Mesenchymal stem cell (in vitro differentiated cells and primary cell): ENCODE data around the gene STT3A. TPM values are rescaled to one million over a fixed set of nuclear protein-coding genes. Genes with fewer than 3 reads are reported as not detected.
A peak's percentile ranks its signal among the peaks of the same experiment; 100 is the strongest.

Source experiments
- DNase-seq: peaks from one replicate; pipeline ENCODE4 v3.0.0-alpha.2; 2013
- H2AFZ ChIP-seq: one replicate; pipeline ENCODE4 v1.6.1; 2013; ENCODE audit warnings: low read depth, mild to moderate bottlenecking, control low read depth, inconsistent platforms, low read length, moderate library complexity
- H2AK5ac ChIP-seq: 2 replicates; pipeline ENCODE4 v1.6.1; 2013; ENCODE audit warnings: low read length, moderate library complexity, mild to moderate bottlenecking, inconsistent platforms; ENCODE audit not compliant: severe bottlenecking
- H2BK120ac ChIP-seq: one replicate; pipeline ENCODE4 v1.6.1; 2013; ENCODE audit warnings: low read depth, mild to moderate bottlenecking, inconsistent platforms, low read length, moderate library complexity
- H2BK12ac ChIP-seq, 2 experiments: one replicate each; pipeline ENCODE4 v1.6.1; 2013; ENCODE audit warnings: inconsistent platforms in 2 of 2, low read length in 2 of 2, mild to moderate bottlenecking in 2 of 2, moderate library complexity in 2 of 2, control low read depth in 1 of 2
- H2BK15ac ChIP-seq: one replicate; pipeline ENCODE4 v1.6.1; 2013; ENCODE audit warnings: mild to moderate bottlenecking, low read depth, inconsistent platforms; ENCODE audit not compliant: poor library complexity, severe bottlenecking
- H2BK5ac ChIP-seq: 2 replicates; pipeline ENCODE4 v1.6.1; 2013; ENCODE audit warnings: low read depth, mild to moderate bottlenecking, low read length, control low read depth, inconsistent platforms; ENCODE audit not compliant: poor library complexity, severe bottlenecking
- H3K14ac ChIP-seq, 2 experiments: one replicate each; pipeline ENCODE4 v1.6.1; 2013; ENCODE audit warnings: inconsistent platforms in 2 of 2, low read length in 2 of 2, control low read depth in 1 of 2, mild to moderate bottlenecking in 1 of 2, moderate library complexity in 1 of 2
- H3K18ac ChIP-seq, 2 experiments: one replicate each; pipeline ENCODE4 v1.6.1; 2013; ENCODE audit warnings: inconsistent platforms in 2 of 2, low read length in 2 of 2, control low read depth in 1 of 2, low read depth in 1 of 2, mild to moderate bottlenecking in 1 of 2
- H3K23ac ChIP-seq, 2 experiments: one replicate each; pipeline ENCODE4 v1.6.1; 2013; ENCODE audit warnings: inconsistent platforms in 2 of 2, low read length in 2 of 2, mild to moderate bottlenecking in 2 of 2, moderate library complexity in 2 of 2, control low read depth in 1 of 2
- H3K27ac ChIP-seq: 2 replicates; pipeline ENCODE4 v1.5.1; 2013; ENCODE audit warnings: mild to moderate bottlenecking, moderate library complexity, low read length, control low read depth, inconsistent platforms; ENCODE audit not compliant: poor library complexity, severe bottlenecking
- H3K27me3 ChIP-seq, 2 experiments: 2 replicates each; pipeline versions ENCODE4 v1.6.1 to v1.7.0; 2013; ENCODE audit warnings: low read length in 2 of 2, mild to moderate bottlenecking in 2 of 2, moderate library complexity in 2 of 2, control low read depth in 1 of 2, inconsistent platforms in 1 of 2; ENCODE audit not compliant: control insufficient read depth in 1 of 2, insufficient read depth in 1 of 2
- H3K36me3 ChIP-seq, 2 experiments: 2 replicates each; pipeline versions ENCODE4 v1.6.1 to v1.7.0; 2013; ENCODE audit warnings: low read length in 2 of 2, control low read depth in 1 of 2, inconsistent platforms in 1 of 2, low read depth in 1 of 2, mild to moderate bottlenecking in 1 of 2; ENCODE audit not compliant: insufficient read depth in 2 of 2, control insufficient read depth in 1 of 2
- H3K4ac ChIP-seq, 2 experiments: one replicate each; pipeline ENCODE4 v1.6.1; 2013; ENCODE audit warnings: inconsistent platforms in 2 of 2, low read length in 2 of 2, mild to moderate bottlenecking in 2 of 2, moderate library complexity in 2 of 2, control low read depth in 1 of 2, low read depth in 1 of 2
- H3K4me1 ChIP-seq: 2 replicates; pipeline ENCODE4 v1.6.1; 2013; ENCODE audit warnings: low read depth, low read length, control low read depth; ENCODE audit not compliant: control insufficient read depth, insufficient read depth
- H3K4me2 ChIP-seq: 2 replicates; pipeline ENCODE4 v1.6.1; 2013; ENCODE audit warnings: low read length, mild to moderate bottlenecking, inconsistent platforms; ENCODE audit not compliant: poor library complexity, severe bottlenecking
- H3K4me3 ChIP-seq, 2 experiments: 2 replicates each; pipeline versions ENCODE4 v1.5.1 to v1.7.0; 2013; ENCODE audit warnings: low read length in 2 of 2, mild to moderate bottlenecking in 2 of 2, control low read depth in 1 of 2, low read depth in 1 of 2; ENCODE audit not compliant: insufficient read depth in 1 of 2
- H3K79me1 ChIP-seq: replicated peaks from 2 replicates; pipeline ENCODE4 v1.6.1; 2013; ENCODE audit warnings: mild to moderate bottlenecking, control low read depth, low read length, inconsistent platforms; ENCODE audit not compliant: poor library complexity, severe bottlenecking
- H3K9ac ChIP-seq: 2 replicates; pipeline ENCODE4 v1.7.0; 2013; ENCODE audit warnings: mild to moderate bottlenecking, low read length, moderate library complexity
- H3K9me3 ChIP-seq: 2 replicates; pipeline ENCODE4 v1.7.0; 2013; ENCODE audit warnings: mild to moderate bottlenecking, low read length; ENCODE audit not compliant: control insufficient read depth
- H4K8ac ChIP-seq: one replicate; pipeline ENCODE4 v1.6.1; 2013; ENCODE audit warnings: inconsistent platforms, mild to moderate bottlenecking, low read length, moderate library complexity
- H4K91ac ChIP-seq: one replicate; pipeline ENCODE4 v1.6.1; 2013; ENCODE audit warnings: mild to moderate bottlenecking, low read length, inconsistent platforms
- WGBS: methylation state at CpG from one replicate; pipeline ENCODE4 v1.1.7; 2013; ENCODE audit warnings: mixed read lengths; 5-methylcytosine and 5-hydroxymethylcytosine counted together
- polyA plus RNA-seq, 2 experiments: library from polyadenylated mRNA; stranded (reverse); fragments of 200-250 nt; gene quantifications; one replicate each; pipeline ENCODE4 v1.2.3, GENCODE V29; 2013

Gene STT3A
- polyA plus RNA-seq (2013, experiment 1 of 2) = 228 TPM
- 229 TPM for polyA plus RNA-seq (2013, experiment 2 of 2)

DNA sequence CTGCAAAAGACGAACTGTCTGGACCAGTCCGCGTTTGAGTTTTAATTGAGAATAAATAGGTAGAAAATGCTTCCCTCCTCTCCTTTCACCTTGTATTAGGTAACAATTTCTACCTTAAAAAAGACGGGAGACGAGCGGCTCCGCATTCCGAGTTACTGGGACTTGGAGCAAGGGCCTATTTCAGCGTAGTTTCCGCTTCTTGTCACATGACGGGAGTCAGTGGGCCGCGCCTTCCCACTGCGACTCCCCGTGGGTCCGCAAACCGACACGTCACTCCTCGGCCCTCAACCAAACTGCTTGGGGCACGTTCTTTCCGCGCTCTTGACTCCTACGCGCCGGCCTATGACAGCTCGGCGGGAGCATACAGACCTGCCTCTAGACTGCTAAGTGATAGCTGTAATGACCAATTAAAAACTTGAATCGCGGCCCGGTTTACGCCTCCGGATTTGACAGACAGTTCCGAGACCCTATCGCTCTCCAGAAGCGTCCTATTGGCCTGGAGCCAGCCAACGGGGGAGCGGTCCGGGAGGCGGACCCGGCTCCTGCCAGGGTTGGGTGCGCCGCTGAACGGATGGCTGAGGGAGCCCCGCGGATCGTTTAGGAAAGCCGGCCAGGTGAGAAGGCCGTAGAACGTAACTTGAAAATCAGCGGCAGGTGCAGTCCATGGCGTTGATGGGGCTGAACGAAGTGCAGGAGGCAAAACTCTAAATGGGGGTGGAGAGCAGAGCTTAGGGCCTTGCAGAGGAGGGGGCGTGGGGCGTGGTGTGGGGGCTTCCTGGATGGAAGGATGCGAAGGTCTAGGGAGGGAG lies at the start of gene STT3A:
Gene STT3A (plus strand): TSS at position 548 of the 809 bp plus-strand sequence. CDS start 3,064 bp downstream, outside the sequence.
- Histone ChIP-seq H3K4me1 (peaks cover 6% of the 10 kb centered on the region), H3K79me1 (peaks cover 6% of the 10 kb centered on the region), H3K27me3 (no peaks in the 10 kb centered on the region), H3K9ac (peak within 1 kb of the TSS; percentile 99), H3K18ac (peak within 1 kb of the TSS; percentile 94 to 98), H2AFZ (peak within 1 kb of the TSS; percentile 93), H3K14ac (peak within 1 kb of the TSS; percentile 69 to 99), H3K4me2 (peak within 1 kb of the TSS; percentile 90), H2BK120ac (peak within 1 kb of the TSS; percentile 89), H2BK5ac (peak within 1 kb of the TSS; percentile 78), H4K91ac (peak within 1 kb of the TSS; percentile 100), H3K4me3 (peak within 1 kb of the TSS; percentile 90 to 99), H3K23ac (peak within 1 kb of the TSS; percentile 9 to 79), H3K27ac (peak within 1 kb of the TSS; percentile 99), H3K4ac (peak within 1 kb of the TSS; percentile 99 to 100), H4K8ac (peak within 1 kb of the TSS; percentile 99), H2AK5ac (peak within 1 kb of the TSS; percentile 86), H3K9me3 (no peaks in the 10 kb centered on the region), H2BK15ac (peak within 1 kb of the TSS; percentile 52), H3K36me3 (peaks cover 2 to 17% of the 10 kb centered on the region in 2 experiments), H2BK12ac (peak within 1 kb of the TSS; percentile 66)
- DNase-seq = peak; percentile 100
- under 1% methylated on average over 52 of the region's 55 CpGs for WGBS

DNA sequence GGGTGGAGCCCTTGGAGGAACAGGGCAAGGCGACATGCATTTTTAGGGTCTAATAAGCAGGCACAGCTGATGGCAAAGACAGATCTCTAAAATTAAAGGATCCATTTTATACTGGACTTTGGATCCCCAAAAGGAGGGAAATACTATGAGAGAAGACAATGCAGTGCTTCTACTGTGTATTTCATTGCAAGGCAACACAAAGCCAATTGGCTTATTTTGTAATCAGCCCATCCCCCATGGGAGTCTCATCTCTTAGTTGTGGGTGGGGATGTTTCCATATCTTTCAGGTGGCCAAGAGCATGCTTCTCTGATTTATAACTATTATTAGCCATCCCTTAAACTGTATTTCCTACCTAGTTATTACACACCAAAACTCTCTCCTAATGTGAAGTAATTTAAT lies 41.9 kb upstream of the STT3A start:
- no peak overlapping the region for H4K8ac ChIP-seq
- H3K4me2 ChIP-seq = no peak overlapping the region
- no peak overlapping the region for H2AFZ ChIP-seq
- H3K4ac ChIP-seq = no peak overlapping the region
- no peak for DNase-seq
- WGBS = 94% methylated on average over 1 of the region's 1 CpG
- H4K91ac ChIP-seq = no peak overlapping the region
- no peaks in the 10 kb centered on the region for H3K4me1 ChIP-seq
- no peak overlapping the region for H3K4me3 ChIP-seq
- no peak overlapping the region for H3K18ac ChIP-seq
- no peak overlapping the region for H3K27ac ChIP-seq
- H2AK5ac ChIP-seq = no peak overlapping the region
- H3K9me3 ChIP-seq = peaks cover 38% of the 10 kb centered on the region
- H3K27me3 ChIP-seq = no peaks in the 10 kb centered on the region
- no peaks in the 10 kb centered on the region for H3K36me3 ChIP-seq
- H2BK12ac ChIP-seq = no peak overlapping the region
- no peak overlapping the region for H3K23ac ChIP-seq
- H3K79me1 ChIP-seq = no peaks in the 10 kb centered on the region
- H2BK120ac ChIP-seq = no peak overlapping the region
- H2BK15ac ChIP-seq = no peak overlapping the region
- H2BK5ac ChIP-seq = no peak overlapping the region
- H3K14ac ChIP-seq = no peak overlapping the region
- no peak overlapping the region for H3K9ac ChIP-seq

DNA sequence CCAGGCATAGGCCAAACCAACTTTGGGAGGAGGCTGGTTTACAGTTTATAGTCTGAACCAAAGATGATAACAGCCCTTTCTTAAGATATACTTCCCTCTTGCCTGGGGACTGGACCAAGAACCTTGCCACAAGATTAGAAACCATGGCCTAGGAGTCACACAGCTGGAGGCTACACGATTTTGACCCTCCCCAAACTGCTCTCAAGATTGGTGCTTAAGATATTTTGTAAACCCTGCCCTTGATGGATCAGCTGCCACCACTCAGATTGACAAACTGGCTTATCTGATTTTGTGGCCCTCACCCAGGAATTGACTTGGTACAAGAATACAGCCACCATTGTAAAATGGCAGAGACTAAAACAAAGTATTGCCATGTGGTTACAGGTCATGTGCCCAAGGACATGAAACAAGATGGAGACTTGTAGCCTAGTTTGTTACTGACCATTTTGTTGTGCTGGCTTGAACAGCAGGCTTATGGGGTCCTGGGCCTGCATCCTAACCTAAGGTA lies 40.8 kb upstream of the STT3A start:
- no peak for DNase-seq
- Histone ChIP-seq H4K91ac (no peak overlapping the region), H3K9ac (no peak overlapping the region), H2AK5ac (no peak overlapping the region), H3K14ac (no peak overlapping the region), H2AFZ (no peak overlapping the region), H3K4me1 (no peaks in the 10 kb centered on the region), H3K4me2 (no peak overlapping the region), H3K27ac (no peak overlapping the region), H2BK15ac (no peak overlapping the region), H2BK5ac (no peak overlapping the region), H4K8ac (no peak overlapping the region), H3K23ac (no peak overlapping the region), H3K27me3 (no peaks in the 10 kb centered on the region), H3K4me3 (no peak overlapping the region), H3K79me1 (no peaks in the 10 kb centered on the region), H3K18ac (no peak overlapping the region), H2BK120ac (no peak overlapping the region), H3K4ac (no peak overlapping the region), H3K36me3 (no peaks in the 10 kb centered on the region), H2BK12ac (no peak overlapping the region), H3K9me3 (peaks cover 38% of the 10 kb centered on the region)
- 29% methylated on average over 1 of the region's 1 CpG for WGBS

DNA sequence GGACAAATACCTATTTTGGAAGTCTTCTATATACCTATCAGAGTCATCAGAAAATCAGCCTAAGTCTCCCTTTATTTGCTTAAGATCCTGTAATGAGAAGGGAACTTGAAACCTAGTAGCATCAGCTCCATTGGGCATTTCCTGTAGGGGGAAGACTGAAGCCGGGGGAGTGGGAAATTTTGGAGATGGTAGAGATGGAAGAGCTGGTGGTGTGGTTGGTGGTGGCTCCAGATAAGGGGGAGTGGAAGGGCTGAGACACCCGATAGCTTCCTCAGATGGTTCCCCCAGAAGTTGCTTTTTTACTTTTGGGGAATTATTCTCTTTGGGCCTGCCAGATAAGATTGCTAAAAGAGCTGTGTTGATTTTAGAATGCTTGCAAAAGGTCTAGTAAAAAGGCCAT lies 39.7 kb upstream of the STT3A start:
- Histone ChIP-seq H2BK12ac (no peak overlapping the region), H2BK5ac (no peak overlapping the region), H3K23ac (no peak overlapping the region), H3K9me3 (peaks cover 38% of the 10 kb centered on the region), H2AK5ac (no peak overlapping the region), H3K4ac (no peak overlapping the region), H3K36me3 (no peaks in the 10 kb centered on the region), H3K4me1 (no peaks in the 10 kb centered on the region), H3K79me1 (no peaks in the 10 kb centered on the region), H2BK15ac (no peak overlapping the region), H3K4me3 (no peak overlapping the region), H3K27ac (no peak overlapping the region), H3K18ac (no peak overlapping the region), H3K27me3 (no peaks in the 10 kb centered on the region), H3K14ac (no peak overlapping the region), H4K91ac (no peak overlapping the region), H2AFZ (no peak overlapping the region), H3K9ac (no peak overlapping the region), H4K8ac (no peak overlapping the region), H2BK120ac (no peak overlapping the region), H3K4me2 (no peak overlapping the region)
- WGBS = 85% methylated on average over 2 of the region's 2 CpGs
- no peak for DNase-seq
